Mammary epithelial cell (primary cell): Measurements from ENCODE around the gene MAPKAPK2.

Experiments used
- CTCF ChIP-seq, 2 donors: IDR thresholded peaks in 1 of 2; conservative IDR thresholded peaks in 1 of 2; 2 replicates each; pipeline ENCODE4 v1.5.1; 2011 to 2012; ENCODE audit warnings: inconsistent platforms in 2 of 2, low read length in 2 of 2, mild to moderate bottlenecking in 2 of 2, control low read depth in 1 of 2, low read depth in 1 of 2; ENCODE audit not compliant: insufficient read depth in 1 of 2; ENCODE audit errors: extremely low read depth in 1 of 2
- EZH2 ChIP-seq: IDR thresholded peaks from 2 replicates; pipeline ENCODE4 v1.6.1; 2012; ENCODE audit warnings: low read length, inconsistent platforms, borderline replicate concordance

- no peak for TF ChIP-seq CTCF (conservative IDR thresholded peaks at IDR 0.05 in 1 of 2, IDR thresholded peaks at IDR 0.05 in 1 of 2; ENCODE audit: extremely low read depth in 1 of 2, insufficient read depth in 1 of 2, low read depth in 1 of 2, low read length in 2 of 2)
- TF ChIP-seq EZH2: no peak
Measured at GRCh38 chr1:206678490-206678889, 6.2 kb upstream of the MAPKAPK2 start.
